ENCODE results near the gene ANK3. TPM values are rescaled to one million over a fixed set of nuclear protein-coding genes. Genes with fewer than 3 reads are reported as not detected.

The ANK3 gene
- total and polyA plus RNA-seq, 4 donors = 101 to 318 (median 146) TPM

DNA sequence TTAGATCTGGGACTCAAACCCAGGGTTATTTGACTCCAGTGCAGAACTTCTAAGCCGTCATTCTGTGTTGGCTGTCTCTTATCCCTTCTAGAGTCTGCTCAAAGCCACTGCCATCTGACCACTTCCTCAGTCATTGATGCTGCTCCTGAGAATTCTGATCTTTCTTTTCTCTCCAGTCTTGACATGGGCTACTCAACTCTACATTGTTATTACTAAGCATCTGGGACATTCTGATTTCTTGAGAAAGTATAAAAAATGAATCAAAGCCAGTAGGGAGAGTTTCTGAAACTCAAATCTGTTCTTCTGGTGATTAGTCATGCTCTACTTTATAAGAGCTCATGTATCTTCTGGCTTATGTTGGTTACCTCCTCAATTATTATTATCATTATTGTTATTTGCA lies 48.7 kb downstream of the ANK3 start:
- H3K27ac ChIP-seq (ENCODE audit: low read depth, low read length) = no peak overlapping the region

DNA sequence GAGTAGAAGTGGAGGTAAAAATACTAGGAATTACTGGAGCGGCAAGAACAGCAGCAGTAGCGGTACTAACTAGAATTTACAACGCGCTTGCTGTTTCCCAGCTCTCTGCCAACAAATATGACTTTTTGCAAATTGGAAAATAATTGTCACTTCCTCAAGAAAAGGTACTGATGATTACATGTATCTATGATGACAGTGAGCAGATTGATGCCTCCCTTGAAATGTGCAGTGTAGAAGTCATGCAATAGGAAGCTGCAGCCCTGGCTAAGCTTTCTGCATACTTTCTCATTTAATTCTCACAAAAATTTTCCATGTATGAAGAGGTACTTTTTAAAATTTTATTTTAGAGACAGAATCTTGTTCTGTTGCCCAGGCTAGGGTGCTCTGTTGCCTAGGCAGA lies 49.9 kb downstream of the ANK3 start:
- no peaks in the 10 kb centered on the region for H3K4me1 ChIP-seq (ENCODE audit: control insufficient read depth, insufficient read depth, low read length)
- no CpG with 5 or more reads among the region's 4 CpGs for WGBS (ENCODE audit: insufficient coverage)

More for the DNA sequence above, 48.7 kb downstream of the ANK3 start:
- Histone ChIP-seq H3K9me3 (ENCODE audit: control insufficient read depth, insufficient read depth, low read length) (no peaks in the 10 kb centered on the region), H3K4me3 (ENCODE audit: low read depth, low read length) (no peak overlapping the region), H3K36me3 (ENCODE audit: control insufficient read depth, insufficient read depth, low read length) (no peaks in the 10 kb centered on the region), H3K27me3 (ENCODE audit: control insufficient read depth, insufficient read depth, low read length) (no peaks in the 10 kb centered on the region), H3K4me1 (ENCODE audit: control insufficient read depth, insufficient read depth, low read length) (no peaks in the 10 kb centered on the region)
- DNase-seq (ENCODE audit: low read depth in 4 of 6, low spot score in 6 of 6) = no peak
- WGBS (ENCODE audit: insufficient coverage) = 57% methylated on average over 1 of the region's 1 CpG

DNA sequence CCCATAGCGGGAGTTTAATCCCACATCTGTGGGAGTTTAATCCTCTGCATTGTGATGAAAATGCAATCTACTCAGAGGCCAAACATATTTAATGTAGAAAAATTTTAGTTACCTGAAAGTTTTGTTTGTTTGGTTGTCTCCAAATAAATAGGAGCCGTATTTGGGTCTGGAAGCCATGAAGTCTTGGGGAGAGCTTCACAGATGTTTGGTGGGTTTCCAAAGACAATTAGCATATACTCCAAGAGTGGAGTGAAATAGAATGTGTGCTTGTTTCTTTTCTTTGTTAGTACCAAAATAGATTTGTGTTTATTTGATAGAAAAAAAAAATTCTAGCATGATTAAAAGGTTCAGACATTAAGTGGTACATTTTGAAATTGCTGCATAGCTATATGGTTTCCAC lies 50.9 kb downstream of the ANK3 start:
- Histone ChIP-seq H3K4me3 (ENCODE audit: low read depth, low read length) (no peak overlapping the region), H3K36me3 (ENCODE audit: control insufficient read depth, insufficient read depth, low read length) (no peaks in the 10 kb centered on the region), H3K9me3 (ENCODE audit: control insufficient read depth, insufficient read depth, low read length) (no peaks in the 10 kb centered on the region), H3K27ac (ENCODE audit: low read depth, low read length) (no peak overlapping the region), H3K27me3 (ENCODE audit: control insufficient read depth, insufficient read depth, low read length) (no peaks in the 10 kb centered on the region), H3K4me1 (ENCODE audit: control insufficient read depth, insufficient read depth, low read length) (no peaks in the 10 kb centered on the region)
- WGBS (ENCODE audit: insufficient coverage) = no CpG with 5 or more reads among the region's 2 CpGs
- no peak for DNase-seq (ENCODE audit: low read depth in 4 of 6, low spot score in 6 of 6)

More for the DNA sequence above, 49.9 kb downstream of the ANK3 start:
- no peak overlapping the region for H3K27ac ChIP-seq (ENCODE audit: low read depth, low read length)
- no peak overlapping the region for H3K4me3 ChIP-seq (ENCODE audit: low read depth, low read length)
- DNase-seq (ENCODE audit: low read depth in 4 of 6, low spot score in 6 of 6) = no peak
- H3K36me3 ChIP-seq (ENCODE audit: control insufficient read depth, insufficient read depth, low read length) = no peaks in the 10 kb centered on the region
- no peaks in the 10 kb centered on the region for H3K27me3 ChIP-seq (ENCODE audit: control insufficient read depth, insufficient read depth, low read length)
- H3K9me3 ChIP-seq (ENCODE audit: control insufficient read depth, insufficient read depth, low read length) = no peaks in the 10 kb centered on the region

DNA sequence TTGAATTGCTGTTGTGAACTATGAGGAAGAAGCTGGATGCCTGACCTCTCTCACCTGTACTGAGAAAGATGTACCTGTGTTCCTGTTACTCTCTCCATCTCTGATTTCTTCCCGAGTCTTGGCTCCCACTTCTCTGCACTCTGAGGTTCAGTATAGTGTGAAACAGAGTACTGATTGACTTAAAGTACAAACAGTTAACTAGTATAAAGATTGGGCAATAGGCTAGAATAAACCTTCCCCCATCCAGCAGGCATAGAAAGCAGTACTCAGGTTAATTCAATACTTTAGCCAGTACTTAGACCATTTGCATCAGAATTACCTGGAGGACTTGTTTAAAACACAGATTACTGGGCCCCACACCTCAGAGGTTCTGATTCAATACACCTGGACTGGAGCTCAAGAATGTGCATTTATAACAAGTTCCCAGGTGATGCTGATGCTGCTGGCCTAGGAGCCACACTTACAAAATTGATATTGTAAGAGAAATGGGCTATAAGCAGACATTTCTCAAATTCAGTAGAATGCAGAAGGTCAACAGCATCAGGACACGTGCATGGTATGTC lies 51.6 kb downstream of the ANK3 start:
- Histone ChIP-seq H3K27me3 (ENCODE audit: control insufficient read depth, insufficient read depth, low read length) (no peaks in the 10 kb centered on the region), H3K27ac (ENCODE audit: low read depth, low read length) (no peak overlapping the region)
- no CpG with 5 or more reads among the region's 2 CpGs for WGBS (ENCODE audit: insufficient coverage)

DNA sequence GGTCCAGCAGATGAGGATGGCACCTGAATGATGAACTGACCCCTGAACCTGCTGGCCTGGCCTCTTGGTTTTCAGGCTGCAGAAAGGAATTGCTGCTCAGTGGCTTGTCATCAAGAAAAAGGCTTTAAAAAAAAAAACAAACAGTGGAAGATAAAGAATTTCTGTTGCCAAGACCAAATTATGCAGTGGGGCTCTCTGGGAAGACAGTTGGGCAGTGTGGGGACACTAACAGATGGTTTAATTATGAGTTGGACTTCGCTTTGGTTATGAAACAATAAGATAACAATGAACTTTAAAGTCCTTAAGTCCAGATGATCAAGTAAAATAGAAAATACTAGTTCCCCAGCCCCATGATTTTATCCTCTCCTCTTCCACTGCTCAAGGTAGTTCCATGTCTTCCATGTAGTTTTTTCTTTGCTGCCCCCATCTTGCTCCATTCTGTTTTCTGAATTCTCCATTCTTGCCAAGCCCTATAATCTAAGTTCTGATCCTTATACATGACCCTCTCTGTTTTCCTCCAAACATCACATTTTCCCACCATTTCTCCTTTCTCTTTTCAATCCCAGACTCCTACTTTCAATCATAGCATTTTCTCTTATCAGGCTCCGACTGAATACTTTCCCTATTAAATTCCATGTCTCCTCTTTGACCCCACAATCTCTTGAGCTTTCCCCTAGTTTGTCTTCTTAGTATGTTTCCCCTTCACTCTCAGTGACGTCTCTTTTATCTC lies 52.6 kb downstream of the ANK3 start:
- Histone ChIP-seq H3K27ac (ENCODE audit: low read depth, low read length) (no peak overlapping the region), H3K27me3 (ENCODE audit: control insufficient read depth, insufficient read depth, low read length) (no peaks in the 10 kb centered on the region), H3K4me3 (ENCODE audit: low read depth, low read length) (no peak overlapping the region), H3K4me1 (ENCODE audit: control insufficient read depth, insufficient read depth, low read length) (no peaks in the 10 kb centered on the region), H3K36me3 (ENCODE audit: control insufficient read depth, insufficient read depth, low read length) (no peaks in the 10 kb centered on the region), H3K9me3 (ENCODE audit: control insufficient read depth, insufficient read depth, low read length) (no peaks in the 10 kb centered on the region)
- DNase-seq (ENCODE audit: low read depth in 4 of 6, low spot score in 6 of 6) = no peak
- 92% methylated on average over 1 of the region's 3 CpGs for WGBS (ENCODE audit: insufficient coverage)

More for the DNA sequence above, 51.6 kb downstream of the ANK3 start:
- no peaks in the 10 kb centered on the region for H3K9me3 ChIP-seq (ENCODE audit: control insufficient read depth, insufficient read depth, low read length)
- DNase-seq (ENCODE audit: low read depth in 4 of 6, low spot score in 6 of 6) = no peak
- H3K4me3 ChIP-seq (ENCODE audit: low read depth, low read length) = no peak overlapping the region
- H3K4me1 ChIP-seq (ENCODE audit: control insufficient read depth, insufficient read depth, low read length) = no peaks in the 10 kb centered on the region
- no peaks in the 10 kb centered on the region for H3K36me3 ChIP-seq (ENCODE audit: control insufficient read depth, insufficient read depth, low read length)

DNA sequence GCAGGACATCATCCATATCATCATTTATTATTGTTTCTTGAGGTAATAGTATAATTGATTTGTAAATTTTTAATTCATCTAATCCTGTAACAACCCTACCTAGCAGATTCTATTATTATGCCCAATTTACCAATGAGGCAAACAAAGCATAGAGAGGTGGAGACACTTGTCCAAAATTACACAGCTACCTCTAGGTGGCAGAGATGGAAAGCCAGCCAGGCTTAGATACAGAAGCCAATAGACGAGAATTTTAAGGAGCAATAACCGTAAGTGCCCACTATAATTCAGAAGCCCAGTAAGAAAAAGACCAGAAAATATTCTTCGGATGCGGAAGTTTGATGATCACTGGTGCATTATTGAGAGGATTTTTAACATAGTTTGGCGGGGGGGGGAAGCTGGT lies 54.0 kb downstream of the ANK3 start:
- no peaks in the 10 kb centered on the region for H3K36me3 ChIP-seq (ENCODE audit: control insufficient read depth, insufficient read depth, low read length)
- no peak overlapping the region for H3K27ac ChIP-seq (ENCODE audit: low read depth, low read length)
- H3K9me3 ChIP-seq (ENCODE audit: control insufficient read depth, insufficient read depth, low read length) = no peaks in the 10 kb centered on the region
- H3K4me1 ChIP-seq (ENCODE audit: control insufficient read depth, insufficient read depth, low read length) = no peaks in the 10 kb centered on the region
- no peak overlapping the region for H3K4me3 ChIP-seq (ENCODE audit: low read depth, low read length)
- no peaks in the 10 kb centered on the region for H3K27me3 ChIP-seq (ENCODE audit: control insufficient read depth, insufficient read depth, low read length)
- 82% methylated on average over 3 of the region's 5 CpGs for WGBS (ENCODE audit: insufficient coverage)
- no peak for DNase-seq (ENCODE audit: low read depth in 4 of 6, low spot score in 6 of 6)

DNA sequence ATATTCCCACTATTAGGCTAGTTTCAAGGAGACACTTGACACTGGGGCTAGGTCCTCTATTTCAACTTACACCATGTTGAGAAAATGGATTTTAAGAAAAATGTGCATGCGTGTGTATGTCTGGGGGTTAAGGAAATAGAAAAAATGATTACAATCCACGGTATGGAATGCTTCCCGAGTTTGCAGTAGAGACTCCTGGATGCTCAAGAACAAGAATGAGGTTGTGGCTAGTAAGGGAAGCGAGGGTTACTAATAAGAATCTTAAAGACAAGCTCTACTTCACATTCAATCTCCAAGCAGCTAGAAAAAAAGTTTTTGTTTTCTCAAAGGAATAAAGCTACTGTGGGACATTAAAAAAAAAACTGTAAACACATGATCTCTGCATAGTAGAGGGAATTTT lies 54.7 kb downstream of the ANK3 start:
- H3K27ac ChIP-seq (ENCODE audit: low read depth, low read length) = no peak overlapping the region
- H3K4me1 ChIP-seq (ENCODE audit: control insufficient read depth, insufficient read depth, low read length) = no peaks in the 10 kb centered on the region
- H3K27me3 ChIP-seq (ENCODE audit: control insufficient read depth, insufficient read depth, low read length) = no peaks in the 10 kb centered on the region
- no CpG with 5 or more reads among the region's 4 CpGs for WGBS (ENCODE audit: insufficient coverage)
- no peak overlapping the region for H3K4me3 ChIP-seq (ENCODE audit: low read depth, low read length)
- H3K9me3 ChIP-seq (ENCODE audit: control insufficient read depth, insufficient read depth, low read length) = no peaks in the 10 kb centered on the region
- DNase-seq (ENCODE audit: low read depth in 4 of 6, low spot score in 6 of 6) = no peak
- no peaks in the 10 kb centered on the region for H3K36me3 ChIP-seq (ENCODE audit: control insufficient read depth, insufficient read depth, low read length)

DNA sequence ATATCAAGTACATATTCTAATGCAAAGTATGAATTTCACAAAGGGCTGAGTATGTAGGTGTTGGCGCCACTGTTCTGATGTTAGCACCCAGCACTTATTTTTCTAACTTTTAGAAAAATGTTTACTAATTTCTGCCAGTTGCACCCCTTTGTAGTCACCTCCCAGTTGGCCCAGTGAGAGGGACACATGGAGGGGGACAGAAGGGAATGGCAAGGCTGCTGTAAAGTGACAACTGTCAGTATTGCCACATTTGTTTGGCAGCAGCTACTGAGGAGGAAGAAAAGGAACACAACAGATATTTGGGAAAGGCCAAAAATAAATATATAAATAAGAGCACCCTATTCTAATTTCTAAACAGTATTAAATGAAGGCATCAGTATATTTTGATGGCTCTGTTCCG lies 57.3 kb downstream of the ANK3 start:
- DNase-seq (ENCODE audit: low read depth in 4 of 6, low spot score in 6 of 6) = peak in 1 of 6 donors; percentile 67
- Histone ChIP-seq H3K4me3 (ENCODE audit: low read depth, low read length) (no peak overlapping the region), H3K27ac (ENCODE audit: low read depth, low read length) (no peak overlapping the region), H3K36me3 (ENCODE audit: control insufficient read depth, insufficient read depth, low read length) (no peaks in the 10 kb centered on the region), H3K4me1 (ENCODE audit: control insufficient read depth, insufficient read depth, low read length) (no peaks in the 10 kb centered on the region), H3K27me3 (ENCODE audit: control insufficient read depth, insufficient read depth, low read length) (no peaks in the 10 kb centered on the region), H3K9me3 (ENCODE audit: control insufficient read depth, insufficient read depth, low read length) (no peaks in the 10 kb centered on the region)
- no CpG with 5 or more reads among the region's 2 CpGs for WGBS (ENCODE audit: insufficient coverage)

DNA sequence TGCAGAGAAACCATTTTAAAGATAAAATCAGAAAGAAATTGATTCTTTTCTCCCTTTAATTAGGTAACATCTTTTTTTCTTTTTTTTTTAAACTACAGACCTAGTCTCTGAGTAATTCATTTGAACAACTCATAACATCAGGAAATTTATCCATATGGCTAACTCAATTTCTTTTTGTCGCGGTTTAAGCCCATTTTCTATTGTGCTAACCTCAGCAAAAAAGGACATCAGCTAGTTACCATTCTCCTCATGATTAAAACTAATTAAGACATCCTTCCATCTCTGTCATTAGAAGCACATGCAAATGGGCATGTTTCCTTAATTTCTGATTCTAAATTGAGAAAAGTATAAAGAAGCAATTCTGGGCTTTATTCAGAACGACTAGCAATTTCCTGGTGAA lies 57.8 kb downstream of the ANK3 start:
- DNase-seq (ENCODE audit: low read depth in 4 of 6, low spot score in 6 of 6) = peak in 1 of 6 donors; percentile 42
- 75% methylated on average over 2 of the region's 3 CpGs for WGBS (ENCODE audit: insufficient coverage)
- Histone ChIP-seq H3K9me3 (ENCODE audit: control insufficient read depth, insufficient read depth, low read length) (no peaks in the 10 kb centered on the region), H3K27ac (ENCODE audit: low read depth, low read length) (no peak overlapping the region), H3K4me1 (ENCODE audit: control insufficient read depth, insufficient read depth, low read length) (no peaks in the 10 kb centered on the region), H3K27me3 (ENCODE audit: control insufficient read depth, insufficient read depth, low read length) (no peaks in the 10 kb centered on the region), H3K36me3 (ENCODE audit: control insufficient read depth, insufficient read depth, low read length) (no peaks in the 10 kb centered on the region), H3K4me3 (ENCODE audit: low read depth, low read length) (no peak overlapping the region)

DNA sequence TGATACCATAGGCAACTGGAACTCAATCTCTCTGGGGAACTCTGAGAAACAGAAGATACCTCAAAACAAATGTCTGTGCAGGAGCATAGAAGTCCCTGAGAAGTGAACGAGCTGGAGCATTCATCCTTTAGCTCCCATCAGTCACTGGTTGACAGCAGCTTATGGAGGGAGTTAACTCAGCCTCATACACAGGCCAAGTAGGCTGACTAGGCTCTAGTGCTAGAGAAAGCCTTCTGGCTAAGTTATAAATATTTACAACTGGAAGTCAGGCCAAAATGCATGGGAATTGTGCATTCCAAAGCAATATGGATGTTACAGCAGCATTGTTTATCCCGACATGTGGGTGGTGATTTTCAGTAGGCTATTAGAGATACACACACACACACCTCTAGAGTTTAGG lies 66.5 kb downstream of the ANK3 start:
- no peaks in the 10 kb centered on the region for H3K4me1 ChIP-seq (ENCODE audit: control insufficient read depth, insufficient read depth, low read length)
- H3K27ac ChIP-seq (ENCODE audit: low read depth, low read length) = no peak overlapping the region
- H3K4me3 ChIP-seq (ENCODE audit: low read depth, low read length) = no peak overlapping the region
- no peaks in the 10 kb centered on the region for H3K9me3 ChIP-seq (ENCODE audit: control insufficient read depth, insufficient read depth, low read length)
- H3K36me3 ChIP-seq (ENCODE audit: control insufficient read depth, insufficient read depth, low read length) = no peaks in the 10 kb centered on the region
- H3K27me3 ChIP-seq (ENCODE audit: control insufficient read depth, insufficient read depth, low read length) = no peaks in the 10 kb centered on the region
- peak in 1 of 6 donors; percentile 18 for DNase-seq (ENCODE audit: low read depth in 4 of 6, low spot score in 6 of 6)
- WGBS (ENCODE audit: insufficient coverage) = 0% methylated on average over 1 of the region's 2 CpGs
